H1 (cell line): ENCODE results near the gene CTBP2. TPM values are rescaled to one million over a fixed set of nuclear protein-coding genes. Genes with fewer than 3 reads are reported as not detected.

Experiments
- BCL11A ChIP-seq, 2 experiments: IDR thresholded peaks; one replicate each; pipeline ENCODE4 v1.6.1; 2011; ENCODE audit warnings: low read depth in 2 of 2, low read length in 2 of 2, mild to moderate bottlenecking in 2 of 2
- CBX8 ChIP-seq: fragments of 300-800, 300-1000 bp; sonication (generic); IDR thresholded peaks from 2 replicates; pipeline ENCODE4 v1.7.1; 2016; ENCODE audit warnings: low read depth, low read length, borderline replicate concordance
- FOSL1 ChIP-seq: IDR thresholded peaks from 2 replicates; pipeline ENCODE4 v1.6.1; 2011; ENCODE audit warnings: mild to moderate bottlenecking, low read depth, low read length, moderate library complexity; ENCODE audit not compliant: insufficient read depth
- SRF ChIP-seq: IDR thresholded peaks from 2 replicates; pipeline ENCODE4 v1.6.1; 2011; ENCODE audit warnings: mild to moderate bottlenecking, low read depth, low read length, moderate library complexity
- TEAD4 ChIP-seq: IDR thresholded peaks from 2 replicates; pipeline ENCODE4 v1.6.1; 2012; ENCODE audit warnings: low read depth, low read length, inconsistent platforms, mixed read lengths
- polyA plus RNA-seq, 7 experiments: library from polyadenylated mRNA; depleted of rRNA in 3 of 7; stranded (reverse) in 5 of 7; unstranded in 2 of 7; fragments of >200 nt in 5 of 7; fragments of 200-250 nt in 2 of 7; gene quantifications; 1 replicate in 5 of 7; 2 replicates in 1 of 7; 4 replicates in 1 of 7; pipeline versions ENCODE4 v1.2.1 to v1.2.3, GENCODE V29; 2011 to 2013; ENCODE audit warnings: missing spikeins in 2 of 7, mixed read lengths in 2 of 7
- total RNA-seq: library from RNA; stranded (reverse); fragmentation: NEBNext Ultra II Directional; extraction: Animal tissue kit (Norgen Biotek cat#: 25700); gene quantifications from 2 replicates; pipeline ENCODE4 v1.2.1, GENCODE V29; 2021
- TF ChIP-seq, protein P1 (sequence below), 3 experiments: IDR thresholded peaks; 1 replicate in 2 of 3; 2 replicates in 1 of 3; pipeline versions ENCODE4 v1.5.1 to v1.6.1; 2011; ENCODE audit warnings: low read length in 3 of 3, mild to moderate bottlenecking in 3 of 3, inconsistent platforms in 2 of 3, low read depth in 1 of 3, moderate library complexity in 1 of 3; ENCODE audit not compliant: insufficient read depth in 1 of 3; ENCODE audit errors: control extremely low read depth in 1 of 3

The CTBP2 gene
- total and polyA plus RNA-seq, 2 of the 8 experiments (the other 6 are each of a cell fraction or from before 2014, with no cell fraction given), result 208 to 221 TPM

DNA sequence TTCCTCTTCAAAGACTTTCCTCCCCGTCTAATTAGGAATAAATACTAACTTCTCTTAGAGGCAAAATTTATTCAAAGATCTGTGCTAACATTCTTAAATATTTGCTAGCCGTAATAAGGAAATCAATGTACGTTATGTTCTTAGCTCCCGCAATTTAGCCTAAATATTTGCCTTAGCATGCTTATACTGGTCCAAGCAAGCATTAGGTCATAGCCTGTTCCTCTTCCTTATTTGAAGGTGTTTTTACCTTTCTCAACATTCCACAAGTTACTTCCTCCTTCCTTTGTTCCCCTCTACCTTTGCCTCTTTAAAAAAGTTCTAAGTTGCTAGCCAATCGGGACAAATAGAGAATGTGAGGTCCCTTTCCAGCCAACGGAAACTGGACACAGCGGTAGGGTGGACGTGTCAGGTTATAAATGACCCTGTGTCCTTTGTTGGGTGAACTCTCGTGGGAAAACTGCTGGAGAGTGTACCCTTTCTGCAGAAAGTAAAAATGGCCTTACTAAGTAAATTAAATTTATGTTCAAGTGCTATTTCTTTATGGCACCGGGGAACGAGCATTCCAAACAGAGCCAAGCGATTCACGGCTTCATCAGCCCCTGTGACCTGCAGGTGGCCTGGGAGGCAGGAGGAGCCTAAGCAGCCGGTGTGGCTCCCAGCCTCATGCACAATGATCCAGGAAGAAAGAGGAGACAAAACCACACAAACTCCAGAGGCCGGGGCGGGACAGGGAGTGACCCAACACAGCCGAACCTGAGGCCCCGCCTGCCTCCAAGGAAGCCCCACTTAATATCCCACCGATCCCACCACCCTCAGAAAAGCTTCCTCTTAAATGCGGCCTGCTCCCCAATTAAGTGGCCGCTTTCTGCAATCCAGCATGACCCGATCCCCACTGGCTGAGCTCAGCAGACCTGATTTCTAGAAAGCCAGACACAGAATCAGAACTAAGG lies 151.4 kb downstream of the CTBP2 start (continued):
- TF ChIP-seq, protein P1, sequence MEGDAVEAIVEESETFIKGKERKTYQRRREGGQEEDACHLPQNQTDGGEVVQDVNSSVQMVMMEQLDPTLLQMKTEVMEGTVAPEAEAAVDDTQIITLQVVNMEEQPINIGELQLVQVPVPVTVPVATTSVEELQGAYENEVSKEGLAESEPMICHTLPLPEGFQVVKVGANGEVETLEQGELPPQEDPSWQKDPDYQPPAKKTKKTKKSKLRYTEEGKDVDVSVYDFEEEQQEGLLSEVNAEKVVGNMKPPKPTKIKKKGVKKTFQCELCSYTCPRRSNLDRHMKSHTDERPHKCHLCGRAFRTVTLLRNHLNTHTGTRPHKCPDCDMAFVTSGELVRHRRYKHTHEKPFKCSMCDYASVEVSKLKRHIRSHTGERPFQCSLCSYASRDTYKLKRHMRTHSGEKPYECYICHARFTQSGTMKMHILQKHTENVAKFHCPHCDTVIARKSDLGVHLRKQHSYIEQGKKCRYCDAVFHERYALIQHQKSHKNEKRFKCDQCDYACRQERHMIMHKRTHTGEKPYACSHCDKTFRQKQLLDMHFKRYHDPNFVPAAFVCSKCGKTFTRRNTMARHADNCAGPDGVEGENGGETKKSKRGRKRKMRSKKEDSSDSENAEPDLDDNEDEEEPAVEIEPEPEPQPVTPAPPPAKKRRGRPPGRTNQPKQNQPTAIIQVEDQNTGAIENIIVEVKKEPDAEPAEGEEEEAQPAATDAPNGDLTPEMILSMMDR (IDR thresholded peaks at IDR 0.05; ENCODE audit: control extremely low read depth in 1 of 3, insufficient read depth in 1 of 3, low read depth in 1 of 3, low read length in 3 of 3), result no peak
- no peak for TF ChIP-seq TEAD4
- TF ChIP-seq BCL11A (IDR thresholded peaks at IDR 0.05; ENCODE audit: low read depth in 2 of 2, low read length in 2 of 2), result no peak
- TF ChIP-seq SRF, result no peak
- no peak for TF ChIP-seq FOSL1
- TF ChIP-seq CBX8, result no peak
